Stimulated activated CD8-positive, alpha-beta memory T cell treated with anti-CD3 and anti-CD28 coated beads, Interleukin-4, amount 100 ng/mL, for 24 hours (primary cell): ENCODE results near the gene AFM.
"Not testable (repeated sequence)": the region's sequence is repeated elsewhere in the genome, so short reads cannot be mapped to it uniquely, and the experiment has no call there.

Experiments used
- DNase-seq: peaks from one replicate; pipeline ENCODE4 v3.0.0-alpha.2; 2020; ENCODE audit warnings: low read depth

The AFM gene

DNA sequence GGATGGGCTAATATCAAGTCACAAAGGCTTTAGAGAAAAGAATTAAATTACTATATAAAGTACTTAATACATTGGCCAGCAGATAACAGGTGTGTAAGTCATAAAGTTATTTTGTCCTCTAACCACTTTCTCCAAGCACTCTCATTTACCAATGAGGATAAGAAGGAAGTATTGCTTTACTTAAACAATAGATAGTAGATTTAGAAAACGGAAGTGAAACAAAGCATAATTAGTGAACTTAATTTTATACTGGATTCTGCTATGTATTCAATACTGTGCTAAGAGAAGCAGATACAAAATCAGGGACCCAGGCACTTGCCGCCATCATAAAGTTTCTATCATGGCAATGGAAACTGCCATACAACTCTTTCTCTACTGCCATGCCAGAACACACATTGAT, 24.0 kb downstream of the AFM start:
- no peak for DNase-seq

DNA sequence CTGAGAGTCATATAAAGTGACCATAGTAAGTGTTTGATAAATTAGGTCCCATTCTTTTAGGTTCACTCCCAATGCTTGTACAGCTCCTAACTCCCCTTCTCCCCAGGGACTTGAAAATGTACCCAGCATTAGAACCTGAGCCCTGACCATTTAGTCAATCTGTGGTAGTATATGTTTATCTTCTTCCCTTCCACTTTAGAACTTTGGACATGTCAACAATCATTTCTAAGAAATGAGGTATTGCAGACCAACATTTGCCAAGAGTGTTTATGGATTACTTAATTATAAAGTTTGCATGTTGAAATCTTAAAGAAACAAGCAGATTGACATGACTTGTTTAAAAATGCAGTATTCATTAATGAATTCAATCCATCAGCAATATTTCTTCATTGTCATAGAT, 26.0 kb downstream of the AFM start:
- no peak for DNase-seq

DNA sequence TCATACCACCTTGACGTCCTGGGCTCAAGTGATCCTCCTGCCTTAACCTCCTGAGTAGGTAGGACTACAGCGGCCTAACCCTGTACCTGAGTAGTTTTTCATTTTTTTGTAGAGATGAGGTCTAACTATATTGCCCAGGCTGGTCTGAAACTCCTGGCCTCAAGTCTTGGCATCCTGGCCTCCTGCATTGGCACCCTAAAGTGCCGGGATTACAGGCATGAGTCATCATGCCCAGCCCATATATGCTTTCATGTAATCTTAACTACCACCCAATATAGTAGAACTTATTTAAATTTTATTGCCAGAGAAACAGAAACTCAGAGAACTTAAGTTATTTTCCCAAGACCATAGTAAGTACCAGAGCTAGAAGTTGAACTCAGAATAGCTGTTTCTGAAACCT, 27.1 kb downstream of the AFM start:
- no peak for DNase-seq

DNA sequence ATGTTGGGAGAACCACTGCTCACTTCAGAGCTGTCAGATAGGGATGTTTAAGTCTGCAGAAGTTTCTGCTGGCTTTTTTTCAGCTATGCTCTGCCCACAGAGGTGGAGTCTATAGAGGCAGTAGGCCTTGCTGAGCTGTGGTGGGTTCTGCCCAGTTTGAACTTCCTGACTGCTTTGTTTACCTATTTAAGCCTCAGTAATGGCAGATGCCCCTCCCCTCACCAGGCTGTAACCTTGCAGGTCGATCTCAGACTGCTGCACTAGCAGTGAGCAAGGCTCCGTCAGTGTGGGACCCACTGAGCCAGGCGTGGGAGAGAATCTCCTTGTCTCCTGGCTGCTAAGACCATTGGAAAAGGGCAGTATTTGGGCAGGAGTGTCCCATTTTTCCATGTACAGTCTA, 36.8 kb downstream of the AFM start:
- no peak for DNase-seq

DNA sequence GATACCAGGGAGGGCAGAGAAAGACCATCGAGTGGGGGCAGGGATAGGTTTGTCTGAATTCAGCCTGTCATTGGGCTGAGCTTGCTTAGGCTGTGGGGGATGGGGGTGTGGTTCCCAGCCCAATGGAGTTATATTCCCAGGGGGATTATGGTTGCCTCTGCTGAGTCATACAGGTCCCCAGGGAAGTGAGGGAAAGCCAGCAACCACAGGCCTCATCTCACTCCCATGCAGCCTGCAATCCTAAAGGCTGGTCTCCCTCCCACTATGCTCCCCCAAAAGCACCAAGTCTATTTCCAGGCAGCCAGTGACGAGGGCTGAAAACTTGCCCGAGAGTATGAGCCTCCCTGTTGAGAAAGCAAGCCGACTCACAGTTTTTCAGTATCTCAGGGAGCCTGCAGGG, 39.3 kb downstream of the AFM start:
- DNase-seq: no peak

DNA sequence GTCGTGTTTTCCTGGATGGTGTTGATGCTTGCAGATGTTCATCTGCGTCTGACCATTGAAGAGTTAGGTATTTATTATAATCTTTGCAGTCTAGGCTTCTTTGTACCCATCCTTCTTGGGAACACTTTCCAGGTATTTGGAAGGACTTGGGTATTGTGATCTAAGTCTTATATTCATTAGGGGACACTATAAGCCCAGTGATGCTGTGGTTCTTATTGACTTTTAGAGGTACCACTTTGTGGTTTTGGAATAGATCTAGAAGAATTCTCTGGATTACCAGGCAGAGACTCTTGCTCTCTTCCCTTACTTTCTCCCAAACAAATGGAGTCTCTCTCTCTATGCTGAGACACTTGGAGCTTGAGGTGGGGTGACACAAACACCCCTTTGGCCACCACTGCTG, 41.6 kb downstream of the AFM start:
- no peak for DNase-seq

DNA sequence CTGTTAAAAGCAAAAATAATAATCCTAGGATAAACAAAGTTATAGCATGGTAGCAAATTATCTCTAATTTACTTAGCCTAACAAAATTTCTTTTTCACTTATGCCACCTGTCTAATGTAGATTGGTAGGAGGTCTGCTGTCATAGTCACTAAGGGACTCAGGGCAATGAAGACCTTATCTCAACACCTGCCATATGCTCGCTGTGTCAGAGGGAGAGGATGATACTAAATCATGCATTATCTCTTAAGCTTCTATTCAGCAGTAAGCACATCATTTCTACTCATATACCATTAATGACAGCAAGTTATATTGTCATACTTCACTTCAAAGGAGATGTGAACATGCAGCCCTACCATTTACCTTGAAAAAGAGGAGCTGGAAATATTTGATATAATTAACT, 44.1 kb downstream of the AFM start:
- no peak for DNase-seq

DNA sequence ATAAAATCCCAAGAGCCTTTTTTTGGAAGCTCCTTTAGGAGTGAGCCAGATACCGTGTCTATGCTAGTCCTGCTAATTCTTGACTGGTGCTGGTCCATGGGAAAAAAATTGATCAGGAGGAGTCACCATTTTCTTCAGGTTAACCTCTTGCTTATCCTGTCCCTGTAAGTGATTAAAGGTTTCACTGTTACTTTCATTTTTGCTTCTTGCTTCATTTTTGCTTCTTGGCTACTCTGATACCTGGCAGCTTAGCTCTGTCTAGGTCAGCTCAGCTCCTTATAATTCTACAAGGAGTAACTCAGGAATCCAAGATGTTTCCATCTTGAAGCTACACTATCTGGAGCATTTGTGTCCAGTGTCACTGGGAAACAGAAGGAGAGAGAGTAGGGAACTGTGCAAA, 45.7 kb downstream of the AFM start:
- DNase-seq: no peak

DNA sequence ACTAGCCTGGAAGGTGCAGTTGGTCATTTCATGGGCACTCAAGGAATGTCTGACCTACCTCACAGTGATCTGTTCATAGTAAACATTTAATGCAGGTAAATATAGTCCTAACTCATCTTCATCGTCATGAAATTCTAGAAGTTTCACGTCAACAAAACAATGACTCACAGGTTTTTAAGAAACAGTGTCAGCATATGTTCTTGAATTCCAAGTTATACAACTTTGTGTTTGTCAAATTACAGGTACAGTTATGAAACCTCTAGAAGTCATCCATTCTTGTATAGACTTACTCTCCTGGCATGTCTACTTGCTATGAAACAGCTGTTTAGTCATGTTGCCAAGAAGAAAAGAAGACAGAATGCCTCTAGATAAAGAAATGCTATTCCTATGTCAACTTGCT, 46.6 kb downstream of the AFM start:
- no peak for DNase-seq

DNA sequence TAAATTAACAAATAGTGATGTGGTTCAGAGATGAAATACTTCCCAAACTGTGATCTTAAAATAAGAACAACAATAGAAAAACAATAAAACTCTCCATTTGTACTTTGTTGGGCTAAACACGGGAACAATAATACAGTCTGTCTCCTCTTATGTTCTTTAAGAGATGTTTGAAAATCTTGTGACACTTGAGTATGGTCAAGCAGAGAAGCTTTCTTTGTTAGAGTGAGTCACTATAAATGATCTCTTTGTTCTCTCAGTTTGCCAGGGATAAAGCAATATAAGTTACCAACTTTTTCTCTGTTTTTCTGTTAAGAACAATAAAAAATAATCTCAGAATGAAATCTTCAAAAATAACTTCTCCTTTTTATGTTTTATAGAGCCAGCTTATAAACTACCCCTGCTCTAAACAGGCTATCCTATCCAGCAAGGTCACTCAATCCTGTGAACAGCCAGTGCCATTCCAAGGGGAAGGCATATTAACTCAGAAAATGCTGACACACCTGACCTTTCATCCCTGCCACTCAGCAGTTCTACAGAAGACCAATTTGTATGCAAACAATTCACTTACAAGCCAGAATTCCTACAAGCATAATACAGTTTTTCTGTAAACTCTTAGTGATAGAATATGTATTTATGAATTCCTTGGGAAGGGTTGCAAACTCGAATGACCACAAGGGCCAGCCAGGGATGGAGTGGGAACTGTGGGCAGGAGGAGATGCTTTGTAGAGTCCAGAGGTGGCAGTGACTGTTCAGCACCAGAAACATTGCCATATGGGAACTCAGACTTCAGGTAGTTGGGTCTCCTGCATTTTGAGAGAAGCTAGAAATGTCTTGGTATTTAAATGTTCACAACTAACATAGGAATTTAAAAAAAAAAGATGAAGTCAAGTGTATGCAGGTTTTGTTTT, 52.2 kb downstream of the AFM start:
- no peak for DNase-seq

DNA sequence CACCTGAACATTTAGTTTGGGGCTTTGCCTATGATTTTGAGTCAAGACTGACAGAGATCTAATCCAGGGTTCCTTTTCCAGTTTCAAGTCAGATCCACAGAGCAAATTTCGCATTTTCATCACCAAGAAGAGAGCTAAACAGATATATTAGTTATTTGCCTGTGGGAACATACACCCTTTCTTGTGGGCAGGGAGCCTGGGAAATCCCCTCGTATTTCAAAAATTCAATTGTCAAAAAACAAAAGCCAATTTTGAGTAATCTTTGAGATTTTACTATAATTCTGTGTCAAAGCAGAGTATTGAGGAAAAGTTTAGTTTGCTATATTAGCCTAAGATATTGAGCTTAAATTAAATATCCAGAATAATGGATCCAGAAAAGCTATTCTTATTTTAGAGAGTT, 56.6 kb downstream of the AFM start:
- no peak for DNase-seq

DNA sequence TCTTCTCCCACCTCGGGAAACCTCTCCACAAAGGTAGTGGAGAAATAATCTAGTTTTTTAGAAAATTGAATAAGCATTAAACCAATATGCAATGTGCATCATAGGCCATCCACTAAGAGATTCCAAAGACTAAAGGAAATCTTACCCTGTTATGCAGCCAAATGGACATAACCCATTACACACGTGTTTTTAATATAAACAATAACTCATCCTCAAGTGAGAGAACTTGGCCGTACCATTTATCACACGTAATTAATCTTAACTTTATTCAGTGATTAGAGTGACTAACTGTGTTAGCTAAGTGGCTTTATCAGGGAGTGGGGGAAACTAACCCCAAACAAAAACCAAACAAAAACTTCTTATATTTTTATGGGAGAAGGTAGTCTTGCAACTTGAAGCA, 57.8 kb downstream of the AFM start:
- DNase-seq: no peak

DNA sequence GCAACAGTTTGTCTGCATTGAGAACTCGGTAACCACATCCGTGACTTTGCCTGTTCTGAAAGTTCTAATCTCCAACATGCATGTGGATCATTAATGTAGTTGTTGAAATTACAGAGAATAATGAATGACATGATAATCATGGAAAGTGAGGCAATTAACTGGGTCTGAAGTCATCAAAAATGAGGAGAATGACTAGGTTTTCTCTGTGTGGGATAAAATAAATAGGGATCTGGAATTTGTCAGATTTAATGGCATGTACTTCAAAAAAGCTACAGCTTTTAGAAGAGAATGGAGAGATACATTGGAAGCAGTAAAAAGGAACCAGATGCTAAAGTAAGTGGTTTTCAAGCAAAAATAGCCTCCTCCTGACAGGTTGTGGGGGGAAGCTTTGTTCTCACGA, 59.3 kb downstream of the AFM start:
- DNase-seq: no peak

DNA sequence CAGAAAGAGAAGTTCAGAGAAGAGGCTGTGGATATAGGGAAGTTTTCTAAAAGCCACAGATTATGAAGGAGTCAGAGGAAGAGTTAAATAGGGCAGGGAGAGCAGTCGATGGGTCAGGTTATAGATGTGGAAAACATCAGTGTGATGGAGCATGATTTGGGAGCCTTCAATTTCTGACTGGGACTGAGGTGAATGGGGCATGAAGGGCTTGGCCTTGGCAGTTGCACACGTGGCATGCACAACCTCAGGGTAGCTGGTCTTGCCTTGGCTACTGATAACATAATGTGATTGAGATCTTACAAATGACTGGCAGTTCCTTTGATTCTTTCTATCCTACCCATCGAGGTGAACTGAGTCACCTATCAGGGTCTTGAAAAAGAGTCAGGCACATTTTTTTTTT, 59.7 kb downstream of the AFM start:
- no peak for DNase-seq

DNA sequence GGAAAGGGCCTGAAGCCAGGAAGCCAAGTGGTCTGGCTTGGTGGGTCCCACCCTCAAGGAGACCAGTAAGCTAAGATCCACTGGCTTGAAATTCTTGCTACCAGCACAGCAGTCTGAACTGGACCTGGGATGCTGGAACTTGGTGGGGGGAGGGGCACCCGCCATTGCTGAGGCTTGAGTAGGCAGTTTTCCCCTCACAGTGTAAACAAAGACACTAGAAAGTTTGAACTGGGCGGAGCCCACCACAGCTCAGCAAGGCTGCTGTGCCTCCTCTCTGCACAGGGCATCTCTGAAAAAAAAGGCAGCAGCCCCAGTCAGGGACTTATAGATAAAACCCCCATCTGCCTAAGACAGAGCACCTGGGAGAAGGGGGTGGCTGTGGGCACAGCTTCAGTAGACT, 63.1 kb downstream of the AFM start:
- no peak for DNase-seq

DNA sequence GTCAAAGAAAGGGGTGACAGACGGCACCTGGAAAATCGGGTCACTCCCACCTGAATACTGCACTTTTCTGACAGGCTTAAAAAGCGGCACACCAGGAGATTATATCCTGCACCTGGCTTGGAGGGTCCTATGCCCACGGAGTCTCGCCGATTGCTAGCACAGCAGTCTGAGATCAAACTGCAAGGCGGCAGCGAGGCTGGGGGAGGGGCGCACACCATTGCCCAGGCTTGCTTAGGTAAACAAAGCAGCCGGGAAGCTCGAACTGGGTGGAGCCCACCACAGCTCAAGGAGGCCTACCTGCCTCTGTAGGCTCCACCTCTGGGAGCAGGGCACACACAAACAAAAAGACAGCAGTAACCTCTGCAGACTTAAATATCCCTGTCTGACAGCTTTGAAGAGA, 69.3 kb downstream of the AFM start:
- DNase-seq: not testable (repeated sequence)
